Stimulated activated CD8-positive, alpha-beta memory T cell treated with anti-CD3 and anti-CD28 coated beads, Interleukin-7, amount 100 ng/mL, for 24 hours (primary cell): ENCODE results near the gene ZC3H8.

Experiments used
- DNase-seq: peaks from one replicate; pipeline ENCODE4 v3.0.0-alpha.2; 2020; ENCODE audit warnings: low read depth

Gene ZC3H8

GRCh38 chr2:112164876-112165275 is 90.0 kb downstream of the ZC3H8 start:
- DNase-seq, result no peak

- no peak for DNase-seq
Observed at GRCh38 chr2:112163541-112163981, 91.3 kb downstream of the ZC3H8 start.

GRCh38 chr2:112162956-112163355 is 91.9 kb downstream of the ZC3H8 start:
- no peak for DNase-seq

GRCh38 chr2:112162341-112162740 is 92.5 kb downstream of the ZC3H8 start:
- no peak for DNase-seq
